SU-DHL-6 (cell line): ENCODE measurements around the gene PLEKHA6.
A peak's percentile ranks its signal among the peaks of the same experiment; 100 is the strongest.

Experiments used
- H2AFZ ChIP-seq: fragments of 200-600 bp; sonication (generic); 2 replicates; pipeline ENCODE4 v1.6.1; 2014; ENCODE audit warnings: low read depth, mild to moderate bottlenecking, moderate library complexity, mixed read lengths, antibody characterized with exemption, low read length; ENCODE audit not compliant: severe bottlenecking
- H3F3A ChIP-seq: fragments of 200-600 bp; shearing (Covaris generic); 2 replicates; pipeline ENCODE4 v1.6.0; 2016; ENCODE audit warnings: antibody characterized with exemption, mild to moderate bottlenecking; ENCODE audit not compliant: insufficient read depth
- H3K27ac ChIP-seq: fragments of 200-600 bp; sonication (generic); 2 replicates; pipeline ENCODE4 v1.5.1; 2016; ENCODE audit warnings: low read depth, mild to moderate bottlenecking, low read length, moderate library complexity, mixed read lengths
- H3K27me3 ChIP-seq: fragments of 200-600 bp; sonication (generic), shearing (Covaris generic); 2 replicates; pipeline ENCODE4 v1.6.0; 2014; ENCODE audit warnings: mild to moderate bottlenecking, low read length
- H3K36me3 ChIP-seq: fragments of 200-600 bp; sonication (generic); 2 replicates; pipeline ENCODE4 v1.6.1; 2014; ENCODE audit warnings: mild to moderate bottlenecking, low read length, mixed read lengths
- H3K4me2 ChIP-seq: fragments of 300-600, 200-600 bp; shearing (Covaris generic), sonication (generic); 2 replicates; pipeline ENCODE4 v1.6.0; 2014; ENCODE audit warnings: low read length, low read depth, mild to moderate bottlenecking; ENCODE audit not compliant: poor library complexity, severe bottlenecking
- H3K4me3 ChIP-seq: fragments of 200-600 bp; sonication (generic); 2 replicates; pipeline ENCODE4 v1.5.1; 2014; ENCODE audit warnings: antibody characterized with exemption, low read length, mild to moderate bottlenecking, mixed read lengths; ENCODE audit not compliant: insufficient read depth, poor library complexity, severe bottlenecking
- H3K79me2 ChIP-seq: fragments of 200-600 bp; sonication (generic); 2 replicates; pipeline ENCODE4 v1.6.1; 2014; ENCODE audit warnings: mild to moderate bottlenecking, low read length, moderate library complexity; ENCODE audit not compliant: insufficient read depth
- H3K9ac ChIP-seq: fragments of 200-600 bp; sonication (generic); 2 replicates; pipeline ENCODE4 v1.7.0; 2014; ENCODE audit warnings: mild to moderate bottlenecking, low read length
- H3K9me2 ChIP-seq: fragments of 200-600 bp; sonication (generic); replicated peaks from 2 replicates; pipeline ENCODE4 v1.6.1; 2014; ENCODE audit warnings: low read length; ENCODE audit not compliant: insufficient read depth
- H3K9me3 ChIP-seq: fragments of 200-600 bp; sonication (generic); 2 replicates; pipeline ENCODE4 v1.6.1; 2014; ENCODE audit warnings: low read length, mixed read lengths; ENCODE audit not compliant: insufficient read depth
- H4K20me1 ChIP-seq: fragments of 200-600 bp; sonication (generic); 2 replicates; pipeline ENCODE4 v1.6.1; 2014; ENCODE audit warnings: low read depth, mild to moderate bottlenecking, antibody characterized with exemption, low read length, moderate library complexity, mixed read lengths
- CTCF ChIP-seq: fragments of 200-600 bp; sonication (generic); IDR thresholded peaks from one replicate; pipeline ENCODE4 v1.5.1; 2017; ENCODE audit warnings: antibody characterized with exemption, mild to moderate bottlenecking, low read length, moderate library complexity; ENCODE audit not compliant: insufficient read depth, poor library complexity, severe bottlenecking
- EZH2phosphoT487 ChIP-seq: fragments of 200-600 bp; sonication (generic), shearing (Covaris generic); conservative IDR thresholded peaks from 2 replicates; pipeline ENCODE4 v1.6.1; 2018; ENCODE audit warnings: mild to moderate bottlenecking, antibody characterized with exemption, low read length, moderate library complexity, mixed read lengths

The PLEKHA6 gene

GRCh38 chr1:204207136-204207616 lies 152.6 kb downstream of the PLEKHA6 start:
- peak; percentile 72 for TF ChIP-seq CTCF
- no peak for TF ChIP-seq EZH2phosphoT487

GRCh38 chr1:204206121-204206520 lies 153.6 kb downstream of the PLEKHA6 start:
- Histone ChIP-seq H4K20me1 (no peaks in the 10 kb centered on the region), H3K79me2 (no peaks in the 10 kb centered on the region), H3K4me2 (no peak overlapping the region), H3K36me3 (no peaks in the 10 kb centered on the region), H3F3A (no peaks in the 10 kb centered on the region), H3K9ac (no peak overlapping the region), H3K27ac (no peak overlapping the region), H3K4me3 (no peak overlapping the region), H2AFZ (no peak overlapping the region), H3K27me3 (no peaks in the 10 kb centered on the region), H3K9me2 (no peaks in the 10 kb centered on the region), H3K9me3 (no peaks in the 10 kb centered on the region)
- TF ChIP-seq EZH2phosphoT487 = no peak
- no peak for TF ChIP-seq CTCF

More at GRCh38 chr1:204207136-204207616, 152.6 kb downstream of the PLEKHA6 start:
- Histone ChIP-seq H3F3A (no peaks in the 10 kb centered on the region), H3K9me2 (no peaks in the 10 kb centered on the region), H3K4me3 (no peak overlapping the region), H3K4me2 (no peak overlapping the region), H2AFZ (no peak overlapping the region), H3K27ac (no peak overlapping the region), H3K9me3 (no peaks in the 10 kb centered on the region), H4K20me1 (no peaks in the 10 kb centered on the region), H3K27me3 (no peaks in the 10 kb centered on the region), H3K9ac (no peak overlapping the region), H3K79me2 (no peaks in the 10 kb centered on the region), H3K36me3 (no peaks in the 10 kb centered on the region)

- no peaks in the 10 kb centered on the region for H3K79me2 ChIP-seq
- no peaks in the 10 kb centered on the region for H3K27me3 ChIP-seq
- H3K4me2 ChIP-seq = no peak overlapping the region
- no peak overlapping the region for H3K27ac ChIP-seq
- H3K9me2 ChIP-seq = no peaks in the 10 kb centered on the region
- no peak overlapping the region for H2AFZ ChIP-seq
- no peaks in the 10 kb centered on the region for H3F3A ChIP-seq
- H3K4me3 ChIP-seq = no peak overlapping the region
- no peak overlapping the region for H3K9ac ChIP-seq
- H3K9me3 ChIP-seq = no peaks in the 10 kb centered on the region
- H4K20me1 ChIP-seq = no peaks in the 10 kb centered on the region
- no peak for TF ChIP-seq CTCF
- no peak for TF ChIP-seq EZH2phosphoT487
- H3K36me3 ChIP-seq = no peaks in the 10 kb centered on the region
Measured at GRCh38 chr1:204205486-204205885, 154.2 kb downstream of the PLEKHA6 start.
